HCT116 (cell line): Measurements from ENCODE around the gene MED13L. TPM values are rescaled to one million over a fixed set of nuclear protein-coding genes. Genes with fewer than 3 reads are reported as not detected.
"Not testable (repeated sequence)": the region's sequence is repeated elsewhere in the genome, so short reads cannot be mapped to it uniquely, and the experiment has no call there.

Experiments
- ATAC-seq: fragments of 200-7000 bp; cut with Tn5 transposase; 2 replicates; pipeline ENCODE4 v1.9.1; 2020; ENCODE audit warnings: mild to moderate bottlenecking, moderate library complexity
- BruUV-seq: library from RNA; stranded (reverse); fragments of 400-500 nt; replicated peaks from 2 replicates; lab custom pipeline; 2021; lab: Mats Ljungman, UMichigan
- CTCF ChIA-PET: fragments of 300-600 bp; sonication (Branson Sonifier 250); formaldehyde crosslinking; loops from one replicate; lab custom pipeline; 2021; ENCODE audit warnings: antibody characterized with exemption; lab: Charles Lee
- POLR2A ChIA-PET: fragments of 300-600, 350-600 bp; sonication (Branson Sonifier 250); formaldehyde crosslinking; loops from one replicate; lab custom pipeline; 2021; ENCODE audit warnings: antibody characterized with exemption; lab: Charles Lee
- RAD21 ChIA-PET, 2 experiments: fragments of 300-600 bp; sonication (Branson Sonifier 250); formaldehyde crosslinking; loops; one replicate each; lab custom pipeline; 2023; ENCODE audit warnings: low total read pairs in 2 of 2; ENCODE audit not compliant: uncharacterized antibody in 2 of 2, unreplicated experiment in 2 of 2, low non-redundant PET in 1 of 2; lab: Charles Lee
- DNase-seq: peaks from one replicate; pipeline ENCODE4 v3.0.0-alpha.2; 2010; ENCODE audit warnings: low read depth, low spot score
- H2AFZ ChIP-seq: fragments of 200-600 bp; shearing (Covaris generic), sonication (generic); 2 replicates; pipeline ENCODE4 v1.6.1; 2017; ENCODE audit warnings: low read depth, mixed run types, mixed read lengths, antibody characterized with exemption, low read length; ENCODE audit not compliant: poor library complexity, severe bottlenecking
- H3K27ac ChIP-seq: 2 replicates; pipeline ENCODE4 v1.5.1; 2012; ENCODE audit warnings: low read depth, low read length
- H3K27me3 ChIP-seq: fragments of 200-600 bp; sonication (generic); 2 replicates; pipeline ENCODE4 v1.6.1; 2016; ENCODE audit warnings: mixed run types, low read length, mixed read lengths; ENCODE audit not compliant: insufficient read depth
- H3K36me3 ChIP-seq, 2 experiments: fragments of 200-500 bp in 1 of 2; fragments of 200-600 bp in 1 of 2; sonication (Bioruptor generic) in 1 of 2; sonication (generic) in 1 of 2; 2 replicates each; pipeline versions ENCODE4 v1.5.1 to v1.6.1; 2014 to 2016; ENCODE audit warnings: low read length in 2 of 2, inconsistent platforms in 1 of 2, mixed read lengths in 1 of 2, mixed run types in 1 of 2; ENCODE audit not compliant: insufficient read depth in 2 of 2, control insufficient read depth in 1 of 2
- H3K4me1 ChIP-seq, 2 experiments: fragments of 200-600 bp in 1 of 2; sonication (generic) in 1 of 2; 2 replicates each; pipeline versions ENCODE4 v1.5.1 to v1.6.1; 2012 to 2017; ENCODE audit warnings: low read length in 2 of 2, inconsistent platforms in 1 of 2, mild to moderate bottlenecking in 1 of 2, mixed read lengths in 1 of 2, mixed run types in 1 of 2, moderate library complexity in 1 of 2; ENCODE audit not compliant: insufficient read depth in 2 of 2, control insufficient read depth in 1 of 2
- H3K4me2 ChIP-seq: fragments of 200-600 bp; sonication (generic); 2 replicates; pipeline ENCODE4 v1.6.1; 2017; ENCODE audit warnings: mixed run types, low read length, mixed read lengths
- H3K4me3 ChIP-seq, 2 experiments: fragments of 200-600 bp in 1 of 2; sonication (generic) in 1 of 2; replicated peaks in 1 of 2; 2 replicates each; pipeline ENCODE4 v1.5.1; 2011 to 2016; ENCODE audit warnings: low read length in 2 of 2, control low read depth in 1 of 2, low read depth in 1 of 2, mild to moderate bottlenecking in 1 of 2, mixed read lengths in 1 of 2, mixed run types in 1 of 2
- H3K79me2 ChIP-seq: fragments of 200-600 bp; sonication (generic); 2 replicates; pipeline ENCODE4 v1.6.1; 2017; ENCODE audit warnings: mild to moderate bottlenecking, mixed run types, low read length, moderate library complexity, mixed read lengths; ENCODE audit not compliant: insufficient read depth
- H3K9ac ChIP-seq: fragments of 200-600 bp; sonication (generic); 2 replicates; pipeline ENCODE4 v1.6.1; 2016; ENCODE audit warnings: low read length, mixed read lengths
- H3K9me2 ChIP-seq: fragments of 200-600 bp; sonication (generic), shearing (Covaris generic); 2 replicates; pipeline ENCODE4 v1.6.1; 2017; ENCODE audit warnings: mixed run types, mild to moderate bottlenecking, moderate library complexity; ENCODE audit not compliant: insufficient read depth
- H3K9me3 ChIP-seq, 2 experiments: fragments of 200-500 bp in 1 of 2; fragments of 200-600 bp in 1 of 2; sonication (Bioruptor generic) in 1 of 2; sonication (generic) in 1 of 2; 2 replicates each; pipeline ENCODE4 v1.6.1; 2014 to 2017; ENCODE audit warnings: low read length in 2 of 2, mixed read lengths in 2 of 2, inconsistent platforms in 1 of 2, low read depth in 1 of 2, mild to moderate bottlenecking in 1 of 2, mixed run types in 1 of 2, moderate library complexity in 1 of 2; ENCODE audit not compliant: control insufficient read depth in 1 of 2, insufficient read depth in 1 of 2
- H4K20me1 ChIP-seq: fragments of 200-600 bp; sonication (generic), shearing (Covaris generic); 2 replicates; pipeline ENCODE4 v1.6.1; 2017; ENCODE audit warnings: mixed run types, mild to moderate bottlenecking, moderate library complexity; ENCODE audit not compliant: insufficient read depth
- CBX3 ChIP-seq: IDR thresholded peaks from 2 replicates; pipeline ENCODE4 v1.6.1; 2012; ENCODE audit warnings: low read depth
- CEBPB ChIP-seq: IDR thresholded peaks from 2 replicates; pipeline ENCODE4 v1.6.1; 2012; ENCODE audit warnings: low read depth
- EZH2phosphoT487 ChIP-seq: fragments of 200-600 bp; IDR thresholded peaks from 2 replicates; pipeline ENCODE4 v1.6.1; 2018; ENCODE audit warnings: antibody characterized with exemption, borderline replicate concordance
- POLR2A ChIP-seq: IDR thresholded peaks from 2 replicates; pipeline ENCODE4 v1.7.0; 2011; ENCODE audit warnings: borderline replicate concordance; ENCODE audit not compliant: insufficient read depth, insufficient read length; ENCODE audit errors: extremely low read depth
- RAD21 ChIP-seq: IDR thresholded peaks from 2 replicates; pipeline ENCODE4 v1.6.1; 2012; ENCODE audit warnings: low read depth, mild to moderate bottlenecking
- SRF ChIP-seq: IDR thresholded peaks from 2 replicates; pipeline ENCODE4 v1.6.1; 2012; ENCODE audit warnings: low read depth
- TCF7L2 ChIP-seq: IDR thresholded peaks from 2 replicates; pipeline ENCODE4 v1.7.0; 2011; ENCODE audit warnings: borderline replicate concordance, inconsistent platforms; ENCODE audit not compliant: insufficient read depth, insufficient read length; ENCODE audit errors: extremely low read depth
- YY1 ChIP-seq: IDR thresholded peaks from 2 replicates; pipeline ENCODE4 v1.6.1; 2011; ENCODE audit warnings: low read length, low read depth, moderate library complexity, mild to moderate bottlenecking; ENCODE audit not compliant: insufficient replicate concordance; ENCODE audit errors: extremely low read depth
- intact Hi-C: fragments of 100-400 bp; cut with micrococcal nuclease; formaldehyde crosslinking; loops from 2 replicates; pipeline ENCODE4 v1.10.0; 2022
- total RNA-seq: library from RNA; stranded (reverse); gene quantifications from one replicate; pipeline ENCODE4 v1.2.1, GENCODE V29; 2021; ENCODE audit not compliant: unreplicated experiment
- TF ChIP-seq, protein P1 (sequence below), 3 experiments: fragments of 200-600 bp in 1 of 3; sonication (generic) in 1 of 3; IDR thresholded peaks in 2 of 3; conservative IDR thresholded peaks in 1 of 3; 2 replicates each; pipeline ENCODE4 v1.5.1; 2012 to 2017; ENCODE audit warnings: low read depth in 2 of 3, low read length in 2 of 3, antibody characterized with exemption in 1 of 3, borderline replicate concordance in 1 of 3, control low read depth in 1 of 3, mild to moderate bottlenecking in 1 of 3, mixed read lengths in 1 of 3, mixed run types in 1 of 3, moderate library complexity in 1 of 3; ENCODE audit not compliant: insufficient read depth in 1 of 3

MED13L gene
- total RNA-seq, 1 experiment from 2014 or later: 176 TPM

DNA sequence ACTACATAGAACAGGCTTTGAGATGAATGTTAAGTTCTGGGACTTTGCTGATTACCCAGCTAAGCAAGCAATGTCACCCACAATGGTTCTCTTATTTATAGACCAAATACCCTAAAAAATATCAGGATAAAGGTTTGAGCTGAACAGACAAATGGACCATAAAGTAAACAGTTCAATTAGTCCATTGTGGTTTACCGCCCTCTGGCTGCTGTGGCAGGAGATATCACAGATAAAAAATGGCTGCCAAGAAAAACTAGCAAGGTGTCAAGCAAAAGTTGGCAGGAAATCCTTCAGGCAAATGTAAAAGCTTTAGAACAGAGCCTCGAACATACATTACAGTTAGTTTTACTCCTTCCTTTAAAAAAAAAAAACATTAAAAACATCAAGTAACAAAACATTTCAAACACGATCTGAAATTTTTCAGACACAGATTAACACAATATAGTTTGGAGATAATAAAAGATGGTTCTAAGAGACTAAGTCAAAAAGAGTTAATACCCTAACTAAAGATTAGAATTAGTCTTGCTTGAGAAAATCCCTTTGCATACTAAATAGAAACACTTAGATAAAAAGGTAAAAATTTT lies 41.3 kb downstream of the MED13L start:
- ChIA-PET CTCF (interaction anchor here (1.0 to 2.3 kb wide), 5 partner anchors 9 to 221 kb away, joined by 3 to 9 read pairs (median 4); no protein-coding TSS in a partner anchor), POLR2A (interaction anchor here (1.2 kb wide), 1 partner anchor 12 kb away, joined by 4 read pairs; no protein-coding TSS in a partner anchor), RAD21 (no interaction called here)
- 0 out of 4 replicates have a peak, but pooled peaks cover 0 to 3% of the 10 kb centered on the region in 2 experiments for H3K36me3 ChIP-seq
- H3K4me1 ChIP-seq: peaks cover 12 to 26% of the 10 kb centered on the region in 2 experiments
- peaks cover 73% of the 10 kb centered on the region for H4K20me1 ChIP-seq
- peaks cover 100% of the 10 kb centered on the region for H3K79me2 ChIP-seq
- ATAC-seq (peak; percentile 73), DNase-seq (no peak)
- no peak overlapping the region for H3K4me2 ChIP-seq
- H3K27ac ChIP-seq: no peak overlapping the region
- H3K27me3 ChIP-seq: no peaks in the 10 kb centered on the region
- no peaks in the 10 kb centered on the region for H3K9me2 ChIP-seq
- no peaks in the 10 kb centered on the region for H3K9me3 ChIP-seq
- H2AFZ ChIP-seq: no peak overlapping the region
- no peak overlapping the region for H3K9ac ChIP-seq
- BruUV-seq: no TSS peak
- H3K4me3 ChIP-seq: no peak overlapping the region
- peak; percentile 82 for TF ChIP-seq RAD21
- no peak for TF ChIP-seq EZH2phosphoT487
- TF ChIP-seq, protein P1, sequence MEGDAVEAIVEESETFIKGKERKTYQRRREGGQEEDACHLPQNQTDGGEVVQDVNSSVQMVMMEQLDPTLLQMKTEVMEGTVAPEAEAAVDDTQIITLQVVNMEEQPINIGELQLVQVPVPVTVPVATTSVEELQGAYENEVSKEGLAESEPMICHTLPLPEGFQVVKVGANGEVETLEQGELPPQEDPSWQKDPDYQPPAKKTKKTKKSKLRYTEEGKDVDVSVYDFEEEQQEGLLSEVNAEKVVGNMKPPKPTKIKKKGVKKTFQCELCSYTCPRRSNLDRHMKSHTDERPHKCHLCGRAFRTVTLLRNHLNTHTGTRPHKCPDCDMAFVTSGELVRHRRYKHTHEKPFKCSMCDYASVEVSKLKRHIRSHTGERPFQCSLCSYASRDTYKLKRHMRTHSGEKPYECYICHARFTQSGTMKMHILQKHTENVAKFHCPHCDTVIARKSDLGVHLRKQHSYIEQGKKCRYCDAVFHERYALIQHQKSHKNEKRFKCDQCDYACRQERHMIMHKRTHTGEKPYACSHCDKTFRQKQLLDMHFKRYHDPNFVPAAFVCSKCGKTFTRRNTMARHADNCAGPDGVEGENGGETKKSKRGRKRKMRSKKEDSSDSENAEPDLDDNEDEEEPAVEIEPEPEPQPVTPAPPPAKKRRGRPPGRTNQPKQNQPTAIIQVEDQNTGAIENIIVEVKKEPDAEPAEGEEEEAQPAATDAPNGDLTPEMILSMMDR (IDR thresholded peaks at IDR 0.05 in 2 of 3, conservative IDR thresholded peaks at IDR 0.05 in 1 of 3; ENCODE audit: borderline replicate concordance in 1 of 3, insufficient read depth in 1 of 3, low read depth in 2 of 3, low read length in 2 of 3): peak; percentile 61 to 74 (median 74); a peak in 5 of 6 replicates
- TF ChIP-seq SRF: no peak
- TF ChIP-seq POLR2A: no peak
- TF ChIP-seq CBX3: peak; percentile 49; the same call in 1 of the 2 replicates
- TF ChIP-seq CEBPB: no peak
- TF ChIP-seq TCF7L2: no peak
- TF ChIP-seq YY1: peak; percentile 89
- intact Hi-C loops: loop anchor here (2.0 kb wide), 1 partner anchor 237 kb away; no protein-coding TSS in a partner anchor

DNA sequence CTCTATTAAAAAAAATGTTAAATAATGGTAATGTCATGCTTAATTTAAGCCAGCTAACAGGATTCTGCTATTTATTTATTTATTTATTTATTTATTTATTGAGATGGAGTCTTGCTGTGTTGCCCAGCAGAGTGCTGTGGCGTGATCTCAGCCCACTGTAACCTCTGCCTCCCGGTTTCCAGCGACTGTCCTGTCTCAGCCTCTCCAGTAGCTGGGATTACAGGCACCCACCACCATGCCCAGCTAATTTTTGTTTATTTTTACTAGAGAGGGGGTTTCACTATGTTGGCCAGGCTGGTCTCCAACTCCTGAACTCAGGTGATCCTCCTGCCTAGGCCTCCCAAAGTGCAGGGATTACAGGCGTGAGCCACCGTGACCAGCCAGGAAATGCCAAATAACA lies 43.3 kb downstream of the MED13L start:
- H3K4me2 ChIP-seq, CTCF ChIA-PET, H3K9ac ChIP-seq, H2AFZ ChIP-seq, H3K9me3 ChIP-seq, DNase-seq, H3K9me2 ChIP-seq, H3K36me3 ChIP-seq, ATAC-seq, intact Hi-C loops, POLR2A ChIA-PET, BruUV-seq, H3K27me3 ChIP-seq, RAD21 ChIA-PET, H3K27ac ChIP-seq, H3K4me3 ChIP-seq: not testable (repeated sequence)
- H3K4me1 ChIP-seq: peaks cover 11 to 19% of the 10 kb centered on the region in 2 experiments
- peaks cover 100% of the 10 kb centered on the region for H3K79me2 ChIP-seq
- H4K20me1 ChIP-seq: peaks cover 79% of the 10 kb centered on the region
